Loucy (cell line): ENCODE measurements around the gene ABCA8.

Experiments used
- H2AFZ ChIP-seq: fragments of 200-600 bp; sonication (generic); 2 replicates; pipeline ENCODE4 v1.6.0; 2016; ENCODE audit warnings: antibody characterized with exemption, mild to moderate bottlenecking, low read length, moderate library complexity
- H3F3A ChIP-seq: fragments of 200-600 bp; 2 replicates; pipeline ENCODE4 v1.6.0; 2016; ENCODE audit warnings: antibody characterized with exemption, low read depth, mild to moderate bottlenecking
- H3K27me3 ChIP-seq: fragments of 200-600 bp; sonication (generic); 2 replicates; pipeline ENCODE4 v1.6.1; 2014; ENCODE audit warnings: low read length, mild to moderate bottlenecking; ENCODE audit not compliant: insufficient read depth, poor library complexity, severe bottlenecking
- H3K36me3 ChIP-seq: fragments of 200-600 bp; sonication (generic); 2 replicates; pipeline ENCODE4 v1.6.1; 2016; ENCODE audit warnings: low read length; ENCODE audit not compliant: insufficient read depth
- H3K4me1 ChIP-seq: fragments of 200-600 bp; sonication (generic); 2 replicates; pipeline ENCODE4 v1.5.1; 2014; ENCODE audit warnings: low read length, mild to moderate bottlenecking; ENCODE audit not compliant: insufficient read depth, poor library complexity, severe bottlenecking
- H3K4me2 ChIP-seq: fragments of 200-600 bp; sonication (generic); 2 replicates; pipeline ENCODE4 v1.6.0; 2014; ENCODE audit warnings: antibody characterized with exemption, low read length, low read depth, mild to moderate bottlenecking; ENCODE audit not compliant: poor library complexity, severe bottlenecking
- H3K4me3 ChIP-seq: fragments of 200-600 bp; sonication (generic); 2 replicates; pipeline ENCODE4 v1.5.1; 2014; ENCODE audit warnings: low read length, mild to moderate bottlenecking, mixed read lengths; ENCODE audit not compliant: poor library complexity, severe bottlenecking
- H3K79me2 ChIP-seq: fragments of 200-600 bp; sonication (generic); 2 replicates; pipeline ENCODE4 v1.6.1; 2014; ENCODE audit warnings: low read length; ENCODE audit not compliant: insufficient read depth
- H3K9ac ChIP-seq: fragments of 200-600 bp; sonication (generic); 2 replicates; pipeline ENCODE4 v1.6.0; 2014; ENCODE audit warnings: mild to moderate bottlenecking, low read depth, low read length, moderate library complexity; ENCODE audit not compliant: poor library complexity, severe bottlenecking
- H3K9me2 ChIP-seq: fragments of 200-600 bp; sonication (generic); replicated peaks from 2 replicates; pipeline ENCODE4 v1.6.1; 2016; ENCODE audit warnings: low read depth, low read length, mixed read lengths
- H3K9me3 ChIP-seq: fragments of 200-600 bp; sonication (generic); 2 replicates; pipeline ENCODE4 v1.6.1; 2014; ENCODE audit warnings: mild to moderate bottlenecking, antibody characterized with exemption, low read length, low read depth; ENCODE audit not compliant: insufficient read depth
- H4K20me1 ChIP-seq: fragments of 200-600 bp; sonication (generic); 2 replicates; pipeline ENCODE4 v1.6.0; 2014; ENCODE audit warnings: antibody characterized with exemption, low read length, mild to moderate bottlenecking; ENCODE audit not compliant: insufficient read depth, poor library complexity, severe bottlenecking
- CTCF ChIP-seq: fragments of 200-600 bp; sonication (generic); conservative IDR thresholded peaks from 2 replicates; pipeline ENCODE4 v1.5.1; 2014; ENCODE audit warnings: mild to moderate bottlenecking, antibody characterized with exemption, low read length
- EZH2phosphoT487 ChIP-seq: fragments of 200-600 bp; IDR thresholded peaks from 2 replicates; pipeline ENCODE4 v1.6.1; 2018; ENCODE audit warnings: antibody characterized with exemption, mild to moderate bottlenecking, moderate library complexity, borderline replicate concordance

The ABCA8 gene

DNA sequence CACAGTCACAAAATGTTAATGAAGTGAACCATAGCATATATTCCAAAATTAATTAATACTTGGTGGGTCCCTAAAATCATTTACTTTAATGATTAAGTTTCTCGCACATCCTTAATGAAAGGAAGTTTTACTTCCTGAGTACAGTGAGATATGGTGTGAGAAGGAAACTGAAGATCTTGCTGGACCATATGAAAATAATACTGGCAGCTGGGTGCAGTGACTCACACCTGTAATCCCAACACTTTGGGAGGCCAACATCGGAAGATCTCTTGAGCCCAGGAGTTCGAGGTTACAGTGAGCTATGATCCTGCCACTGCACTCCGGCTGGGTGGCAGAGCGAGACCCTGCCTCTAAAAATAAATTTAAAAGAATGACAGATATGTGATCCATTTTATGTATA, 62.5 kb downstream of the ABCA8 start:
- Histone ChIP-seq H3K36me3 (no peaks in the 10 kb centered on the region), H3K9me3 (no peaks in the 10 kb centered on the region), H3K4me3 (no peak overlapping the region), H3K27me3 (no peaks in the 10 kb centered on the region), H3K9ac (no peak overlapping the region), H3K4me2 (no peak overlapping the region), H3K79me2 (no peaks in the 10 kb centered on the region), H4K20me1 (no peaks in the 10 kb centered on the region), H2AFZ (no peak overlapping the region), H3K9me2 (no peaks in the 10 kb centered on the region), H3F3A (no peaks in the 10 kb centered on the region), H3K4me1 (no peaks in the 10 kb centered on the region)
- TF ChIP-seq CTCF (no peak), EZH2phosphoT487 (no peak)

GRCh38 chr17:68892193-68892592, 63.0 kb downstream of the ABCA8 start:
- Histone ChIP-seq H4K20me1 (no peaks in the 10 kb centered on the region), H3K9ac (no peak overlapping the region), H3F3A (no peaks in the 10 kb centered on the region), H3K4me2 (no peak overlapping the region), H3K4me1 (no peaks in the 10 kb centered on the region), H3K4me3 (no peak overlapping the region), H3K9me2 (no peaks in the 10 kb centered on the region), H3K79me2 (no peaks in the 10 kb centered on the region), H3K9me3 (no peaks in the 10 kb centered on the region), H2AFZ (no peak overlapping the region), H3K36me3 (no peaks in the 10 kb centered on the region), H3K27me3 (no peaks in the 10 kb centered on the region)
- no peak for TF ChIP-seq EZH2phosphoT487
- TF ChIP-seq CTCF: no peak

GRCh38 chr17:68886401-68886800, 68.8 kb downstream of the ABCA8 start:
- Histone ChIP-seq H3K9me3 (0 out of 2 replicates have a peak, but pooled peaks cover 3% of the 10 kb centered on the region), H4K20me1 (no peaks in the 10 kb centered on the region), H2AFZ (no peak overlapping the region), H3F3A (no peaks in the 10 kb centered on the region), H3K36me3 (no peaks in the 10 kb centered on the region), H3K27me3 (no peaks in the 10 kb centered on the region), H3K9me2 (no peaks in the 10 kb centered on the region), H3K4me2 (no peak overlapping the region), H3K4me3 (no peak overlapping the region), H3K4me1 (no peaks in the 10 kb centered on the region), H3K79me2 (no peaks in the 10 kb centered on the region), H3K9ac (no peak overlapping the region)
- TF ChIP-seq EZH2phosphoT487: no peak
- no peak for TF ChIP-seq CTCF
